Right lung (tissue), 5 donors: ENCODE data around the gene RGS9. TPM values are rescaled to one million over a fixed set of nuclear protein-coding genes. Genes with fewer than 3 reads are reported as not detected.
"Not testable (repeated sequence)": the region's sequence is repeated elsewhere in the genome, so short reads cannot be mapped to it uniquely, and the experiment has no call there.

Experiments used
- DNase-seq, 2 donors: peaks; one replicate each; pipeline ENCODE4 v3.0.0-alpha.2; 2013
- polyA plus RNA-seq, 5 donors: library from polyadenylated mRNA; unstranded; fragments of 120-200 nt; gene quantifications; one replicate each; pipeline versions ENCODE4 v1.2.1 to v1.2.3, GENCODE V29; 2013; ENCODE audit warnings: inconsistent platforms in 1 of 5, low replicate concordance in 1 of 5; ENCODE audit not compliant: insufficient read length in 5 of 5, insufficient read depth in 1 of 5

The RGS9 gene
- polyA plus RNA-seq, 5 donors = 11.0 to 17.0 (median 14.3) TPM

DNA sequence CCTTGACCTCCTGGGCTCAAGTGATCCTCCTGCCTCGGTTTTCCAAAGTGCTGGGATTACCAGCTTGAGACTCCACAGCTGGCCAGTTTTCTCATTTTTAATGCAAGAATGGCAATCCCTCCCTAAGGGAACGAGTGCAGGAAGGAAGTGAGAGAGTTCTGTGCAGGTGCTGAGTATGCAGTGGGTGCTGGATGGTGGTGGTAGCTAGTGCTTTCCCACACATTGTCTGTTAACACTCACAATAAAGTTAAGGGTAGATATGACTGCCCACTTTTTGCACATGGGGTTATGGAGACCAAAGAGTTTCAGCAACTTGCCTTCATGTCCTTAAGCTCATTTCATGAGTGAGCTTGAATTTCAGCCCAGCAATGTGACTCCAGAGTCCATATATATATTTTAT lies 18.5 kb downstream of the RGS9 start:
- no peak for DNase-seq

DNA sequence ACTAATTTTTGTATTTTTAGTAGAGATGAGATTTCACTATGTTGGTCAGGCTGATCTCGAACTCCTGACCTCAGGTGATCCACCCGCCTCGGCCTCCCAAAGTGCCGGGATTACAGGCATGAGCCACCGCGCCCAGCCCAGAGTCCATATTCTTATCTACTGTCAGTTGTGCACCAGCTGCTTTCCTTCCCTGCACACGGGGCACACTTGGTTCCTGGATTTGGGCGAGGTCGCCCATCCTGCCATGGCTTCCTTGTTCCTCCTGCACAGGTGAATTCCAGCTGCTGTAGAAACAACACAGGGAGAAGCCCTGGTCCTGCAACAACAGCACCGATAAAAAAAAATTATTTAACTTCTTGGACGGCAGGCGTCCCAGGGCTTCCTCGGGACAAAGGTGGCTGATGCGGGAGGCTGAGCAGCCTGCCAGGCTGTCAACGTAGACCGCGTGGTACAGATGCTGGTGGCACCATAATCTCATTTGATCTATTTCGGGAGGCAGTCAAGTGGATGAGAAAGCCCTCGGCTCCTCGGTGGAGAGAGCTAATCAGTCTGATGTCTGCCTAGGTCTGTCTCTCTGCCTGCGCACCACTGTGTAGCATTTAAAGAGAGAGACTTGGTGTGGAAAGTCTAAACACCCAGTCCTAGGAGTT lies 19.1 kb downstream of the RGS9 start:
- no peak for DNase-seq

- no peak for DNase-seq
These were observed 19.8 kb downstream of the RGS9 start for GRCh38 chr17:65156835-65157565.

DNA sequence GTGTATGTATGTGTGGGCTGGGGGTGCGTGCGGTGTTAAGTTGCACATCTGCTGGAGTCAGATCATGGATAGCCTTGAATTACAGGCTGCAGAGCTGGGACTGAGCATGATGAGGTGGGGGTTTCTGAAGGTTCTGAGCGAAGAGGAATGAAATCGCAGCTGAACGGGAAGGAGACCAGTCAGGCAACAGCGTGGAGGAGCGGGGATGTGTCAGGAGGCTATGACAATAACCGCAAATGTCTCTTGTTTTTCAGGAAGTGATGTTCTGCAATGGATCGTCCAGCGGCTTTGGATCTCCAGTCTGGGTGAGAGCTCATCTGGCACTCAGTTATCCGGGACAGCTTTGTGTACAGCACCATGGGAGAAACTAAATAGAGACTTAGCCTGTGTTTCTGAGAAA lies 20.9 kb downstream of the RGS9 start:
- DNase-seq = no peak

DNA sequence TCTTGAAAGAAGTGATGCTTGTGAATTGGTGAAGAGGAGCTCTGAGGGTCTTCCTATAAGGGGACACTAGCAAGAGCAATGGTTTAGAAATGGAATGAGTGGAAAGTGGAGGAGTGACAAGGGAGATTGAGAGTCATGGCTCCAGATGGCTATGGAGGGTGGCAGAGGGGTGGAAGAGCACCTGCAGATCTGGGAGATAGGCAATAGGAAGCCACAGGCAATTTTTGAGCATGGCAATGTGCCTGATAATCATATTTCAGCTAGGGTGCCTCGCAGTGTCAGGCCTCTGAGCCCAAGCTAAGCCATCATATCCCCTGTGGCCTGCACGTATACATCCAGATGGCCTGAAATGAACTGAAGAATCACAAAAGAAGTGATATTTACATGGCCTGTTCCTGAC lies 21.5 kb downstream of the RGS9 start:
- DNase-seq = no peak

- DNase-seq = no peak
These were observed 23.3 kb downstream of the RGS9 start for GRCh38 chr17:65160516-65160915.

DNA sequence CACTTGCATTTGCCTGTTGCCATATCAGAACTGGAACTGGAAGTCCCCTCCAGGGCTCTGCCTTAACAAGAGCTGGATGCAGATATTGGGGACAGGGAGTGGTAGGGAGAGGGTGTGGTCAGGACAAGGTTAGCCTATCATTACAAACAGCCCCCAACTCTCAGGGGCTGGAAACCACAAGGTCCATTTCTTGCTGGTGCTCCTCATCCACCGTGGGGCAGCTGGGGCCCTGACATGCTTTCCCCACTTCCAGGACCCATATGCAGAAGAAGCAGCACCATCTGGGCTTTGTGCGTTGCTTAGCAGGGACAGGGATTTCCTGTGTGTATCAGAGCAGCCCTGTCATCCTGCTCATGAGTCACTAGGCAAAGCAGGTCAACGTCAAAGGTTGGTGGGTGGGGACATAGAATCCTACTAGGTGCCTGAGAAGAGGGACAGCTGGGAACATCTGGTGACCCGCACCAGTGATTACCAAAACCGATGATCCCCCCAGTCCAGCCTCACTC lies 26.9 kb downstream of the RGS9 start:
- no peak for DNase-seq

GRCh38 chr17:65166787-65167186 lies 29.6 kb downstream of the RGS9 start:
- no peak for DNase-seq

DNA sequence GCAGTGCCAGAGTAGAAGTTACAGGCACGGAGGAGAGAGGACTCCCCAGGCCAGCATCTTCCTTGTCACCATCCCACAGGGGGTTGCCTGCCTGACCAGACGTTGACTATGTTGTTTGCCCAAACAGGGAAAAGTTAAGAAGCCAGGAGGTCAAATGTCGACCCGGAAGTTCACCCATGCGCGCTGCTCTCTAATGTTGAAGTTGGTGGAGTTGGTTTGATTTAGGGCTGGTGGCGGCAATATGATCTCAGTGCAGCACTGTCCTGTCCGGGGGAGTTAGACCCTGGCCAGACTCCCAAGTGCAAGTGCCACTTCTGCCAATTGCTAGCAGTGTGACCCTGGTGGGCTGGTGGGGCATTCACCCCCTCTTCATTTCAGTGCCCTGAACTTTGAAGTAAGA lies 30.4 kb downstream of the RGS9 start:
- DNase-seq = no peak

- DNase-seq = no peak
These were observed 32.5 kb downstream of the RGS9 start for GRCh38 chr17:65169691-65170090.

DNA sequence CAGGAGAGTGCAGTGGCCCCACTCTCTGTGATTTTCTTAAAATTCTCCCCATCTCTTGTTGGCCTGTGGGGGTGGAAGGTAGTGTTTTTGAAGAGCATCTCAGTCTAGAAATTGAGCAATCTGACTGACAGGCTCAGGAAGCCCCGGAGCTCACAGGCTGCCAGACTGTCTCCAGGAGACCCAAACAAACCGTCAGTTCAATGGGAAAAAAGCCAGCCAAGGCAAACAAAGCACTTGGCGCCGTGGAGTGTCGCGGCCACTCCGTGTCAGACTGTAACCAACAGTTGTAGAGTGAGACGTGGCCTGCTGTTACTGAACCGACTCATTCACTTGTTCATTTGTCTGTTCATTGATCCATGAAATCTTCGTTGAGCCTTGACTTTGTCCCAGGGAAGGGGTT lies 33.7 kb downstream of the RGS9 start:
- peak; percentile 51 to 57 for DNase-seq

GRCh38 chr17:65171752-65172151 lies 34.6 kb downstream of the RGS9 start:
- DNase-seq = no peak

GRCh38 chr17:65172496-65173136 lies 35.4 kb downstream of the RGS9 start:
- no peak for DNase-seq

GRCh38 chr17:65173284-65173793 lies 36.2 kb downstream of the RGS9 start:
- no peak for DNase-seq

GRCh38 chr17:65173976-65174683 lies 37.0 kb downstream of the RGS9 start:
- DNase-seq = no peak

DNA sequence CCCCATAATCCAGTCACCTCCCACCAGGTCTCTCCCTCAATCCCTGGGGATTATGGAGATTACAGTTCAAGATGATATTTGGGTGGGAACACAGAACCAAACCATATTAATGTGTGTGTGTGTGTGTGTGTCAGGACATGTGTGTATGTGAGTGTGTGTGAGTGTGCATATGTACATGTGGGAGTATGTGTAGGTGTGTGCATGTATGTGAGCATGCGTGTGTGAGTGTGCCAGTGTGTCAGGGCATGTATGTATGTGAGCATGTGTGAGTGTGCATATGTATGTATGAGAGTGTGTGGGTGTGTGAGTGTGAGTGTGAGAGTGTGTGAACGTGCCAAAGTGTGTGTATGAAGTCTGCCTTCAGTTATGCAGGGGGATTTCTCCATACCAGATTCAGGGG lies 37.8 kb downstream of the RGS9 start:
- DNase-seq = no peak

GRCh38 chr17:65175952-65176351 lies 38.8 kb downstream of the RGS9 start:
- DNase-seq = no peak

DNA sequence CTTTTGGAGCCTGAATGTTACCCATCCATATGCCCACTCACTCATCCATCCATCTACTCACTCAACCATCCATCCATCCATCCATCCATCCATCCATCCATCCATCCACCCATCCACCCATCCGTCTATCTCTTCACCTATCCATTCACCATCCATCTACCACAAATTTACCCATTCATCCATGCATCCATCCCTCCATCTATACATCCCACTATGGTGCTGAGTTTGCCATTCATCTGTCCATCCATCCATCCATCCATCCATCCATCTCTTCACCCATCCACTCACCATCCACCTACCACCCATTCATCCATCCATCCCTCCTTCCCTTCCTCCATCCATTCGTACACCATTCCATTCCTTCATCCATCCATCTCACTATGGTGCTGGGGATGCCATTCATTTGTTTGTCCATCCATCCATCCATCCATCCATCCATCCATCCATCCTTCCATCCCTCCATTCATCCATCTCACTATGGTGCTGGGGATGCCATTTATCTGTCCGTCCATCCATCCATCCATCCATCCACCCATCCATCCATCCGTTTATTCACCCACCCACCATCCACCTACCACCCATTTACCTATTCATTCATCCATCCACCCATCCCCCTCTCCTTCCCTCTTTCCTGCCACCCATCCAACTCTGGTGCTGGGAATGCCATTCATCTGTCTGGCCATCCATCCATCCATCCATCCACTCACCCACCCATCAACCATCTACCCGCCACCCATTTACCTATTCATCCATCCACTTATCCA lies 39.7 kb downstream of the RGS9 start:
- DNase-seq = no peak

DNA sequence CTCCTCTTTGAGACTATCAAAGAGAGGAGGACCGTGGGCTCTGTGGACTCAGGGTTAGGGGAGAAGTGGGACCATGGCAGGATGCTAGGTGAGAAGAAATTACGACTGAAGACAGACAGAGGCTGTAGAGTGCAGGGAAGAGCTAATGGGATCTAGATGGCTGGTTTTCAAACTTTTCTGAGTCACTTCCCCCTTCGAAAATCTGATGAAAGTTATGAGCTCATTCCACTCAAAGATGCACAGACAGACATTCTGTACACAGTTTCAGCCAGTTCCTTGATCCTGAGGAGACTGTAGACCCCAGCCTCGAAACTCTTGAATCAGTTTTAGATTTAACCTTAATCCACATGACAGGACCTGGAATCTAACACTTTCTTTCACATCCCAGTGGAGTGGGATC lies 40.7 kb downstream of the RGS9 start:
- DNase-seq = no peak

- not testable (repeated sequence) for DNase-seq
These were observed 43.1 kb downstream of the RGS9 start for GRCh38 chr17:65180276-65180675.

GRCh38 chr17:65180752-65181236 lies 43.6 kb downstream of the RGS9 start:
- DNase-seq = not testable (repeated sequence)
